ENCODE results near the gene GLCCI1.

- no peak for TF ChIP-seq POLR2A (IDR thresholded peaks at IDR 0.05; ENCODE audit: extremely low read depth, insufficient read length)
- TF ChIP-seq CTCF (IDR thresholded peaks at IDR 0.05; ENCODE audit: low read depth, low read length): no peak
Observed at GRCh38 chr7:7934945-7935344, 33.7 kb upstream of the GLCCI1 start.
